IMR-90 (cell line): ENCODE results near the gene LPGAT1. TPM values are rescaled to one million over a fixed set of nuclear protein-coding genes. Genes with fewer than 3 reads are reported as not detected.

Experiments used
- ATAC-seq: fragments of 200-7000 bp; cut with Tn5 transposase; 2 replicates; pipeline ENCODE4 v1.9.1; 2020; ENCODE audit warnings: low read depth, mild to moderate bottlenecking, moderate library complexity
- BruUV-seq: library from RNA; stranded (reverse); fragments of 400-500 nt; replicated peaks from 2 replicates; lab custom pipeline; 2021; lab: Mats Ljungman, UMichigan
- CTCF ChIA-PET: fragments of 300-600 bp; formaldehyde crosslinking; extraction: SDS; loops from one replicate; lab custom pipeline; 2021; ENCODE audit warnings: antibody characterized with exemption; lab: Yijun Ruan, JAX
- POLR2A ChIA-PET: fragments of 300-600 bp; sonication (Branson Sonifier 250); formaldehyde crosslinking; loops from one replicate; lab custom pipeline; 2022; ENCODE audit warnings: antibody characterized with exemption; ENCODE audit not compliant: unreplicated experiment; lab: Charles Lee
- DNase-seq: peaks from one replicate; pipeline ENCODE4 v3.0.0; 2013
- H2AFZ ChIP-seq: replicated peaks from 2 replicates; pipeline ENCODE3; 2013; ENCODE audit warnings: low read length, mild to moderate bottlenecking; ENCODE audit not compliant: poor library complexity
- H2AK5ac ChIP-seq: 2 replicates; pipeline ENCODE4 v1.6.1; 2013; ENCODE audit warnings: low read depth, low read length, inconsistent platforms
- H2AK9ac ChIP-seq: replicated peaks from 2 replicates; pipeline ENCODE3; 2013; ENCODE audit warnings: mild to moderate bottlenecking, low read depth, low read length, moderate library complexity; ENCODE audit not compliant: poor library complexity
- H2BK120ac ChIP-seq: 2 replicates; pipeline ENCODE4 v1.6.1; 2013; ENCODE audit warnings: low read depth, low read length, inconsistent platforms
- H2BK15ac ChIP-seq: 3 replicates; pipeline ENCODE4 v1.6.1; 2013; ENCODE audit warnings: low read depth, low read length, inconsistent platforms
- H2BK20ac ChIP-seq: 2 replicates; pipeline ENCODE4 v1.6.1; 2013; ENCODE audit warnings: low read depth, mild to moderate bottlenecking, inconsistent platforms, low read length, moderate library complexity
- H2BK5ac ChIP-seq: 2 replicates; pipeline ENCODE4 v1.6.1; 2013; ENCODE audit warnings: mild to moderate bottlenecking, low read depth, low read length, inconsistent platforms; ENCODE audit not compliant: poor library complexity, severe bottlenecking
- H3K14ac ChIP-seq: replicated peaks from 2 replicates; pipeline ENCODE4 v1.6.1; 2013; ENCODE audit warnings: low read depth, low read length, inconsistent platforms
- H3K18ac ChIP-seq: 2 replicates; pipeline ENCODE4 v1.6.1; 2013; ENCODE audit warnings: low read depth, low read length, control low read depth
- H3K23ac ChIP-seq: 2 replicates; pipeline ENCODE4 v1.6.1; 2013; ENCODE audit warnings: low read depth, low read length, inconsistent platforms
- H3K27ac ChIP-seq: 2 replicates; pipeline ENCODE4 v1.5.1; 2013; ENCODE audit warnings: mild to moderate bottlenecking, control low read depth, low read length; ENCODE audit not compliant: insufficient read depth
- H3K27me3 ChIP-seq: 2 replicates; pipeline ENCODE4 v1.6.1; 2013; ENCODE audit warnings: low read length; ENCODE audit not compliant: control insufficient read depth, insufficient read depth
- H3K36me3 ChIP-seq: 2 replicates; pipeline ENCODE4 v1.6.1; 2013; ENCODE audit warnings: low read length, mixed read lengths; ENCODE audit not compliant: control insufficient read depth, insufficient read depth
- H3K4ac ChIP-seq: 2 replicates; pipeline ENCODE4 v1.6.1; 2013; ENCODE audit warnings: low read depth, low read length, inconsistent platforms
- H3K4me1 ChIP-seq: 2 replicates; pipeline ENCODE4 v1.6.1; 2013; ENCODE audit warnings: low read length, mixed read lengths; ENCODE audit not compliant: control insufficient read depth, insufficient read depth
- H3K4me2 ChIP-seq: 2 replicates; pipeline ENCODE4 v1.6.1; 2013; ENCODE audit warnings: low read depth, mild to moderate bottlenecking, control low read depth, low read length, moderate library complexity
- H3K4me3 ChIP-seq: 2 replicates; pipeline ENCODE4 v1.5.1; 2013; ENCODE audit warnings: low read depth, mild to moderate bottlenecking, control low read depth, low read length, moderate library complexity; ENCODE audit not compliant: insufficient read depth
- H3K56ac ChIP-seq: 2 replicates; pipeline ENCODE4 v1.6.1; 2013; ENCODE audit warnings: low read length, inconsistent platforms; ENCODE audit not compliant: insufficient read depth; ENCODE audit errors: extremely low read depth
- H3K79me1 ChIP-seq, 2 experiments: 2 replicates each; pipeline ENCODE4 v1.6.1; 2013; ENCODE audit warnings: low read length in 2 of 2, inconsistent platforms in 1 of 2, low read depth in 1 of 2
- H3K9ac ChIP-seq: 2 replicates; pipeline ENCODE4 v1.6.1; 2013; ENCODE audit warnings: low read depth, low read length, control low read depth
- H3K9me1 ChIP-seq: 2 replicates; pipeline ENCODE4 v1.6.1; 2013; ENCODE audit warnings: low read length, inconsistent platforms; ENCODE audit not compliant: insufficient read depth
- H3K9me3 ChIP-seq: 2 replicates; pipeline ENCODE4 v1.6.1; 2013; ENCODE audit warnings: low read length; ENCODE audit not compliant: control insufficient read depth, insufficient read depth
- H4K20me1 ChIP-seq: 2 replicates; pipeline ENCODE4 v1.6.1; 2013; ENCODE audit warnings: low read length, inconsistent platforms; ENCODE audit not compliant: insufficient read depth
- H4K5ac ChIP-seq: 2 replicates; pipeline ENCODE4 v1.6.1; 2013; ENCODE audit warnings: mild to moderate bottlenecking, low read depth, low read length, control low read depth
- H4K8ac ChIP-seq, 2 experiments: 2 replicates each; pipeline ENCODE4 v1.6.1; 2013; ENCODE audit warnings: low read depth in 2 of 2, low read length in 2 of 2, control low read depth in 1 of 2, inconsistent platforms in 1 of 2
- H4K91ac ChIP-seq: 2 replicates; pipeline ENCODE4 v1.6.1; 2013; ENCODE audit warnings: low read depth, low read length, inconsistent platforms; ENCODE audit not compliant: insufficient read depth
- BHLHE40 ChIP-seq: fragments of 150-350 bp; IDR thresholded peaks from 2 replicates; pipeline ENCODE4 v1.6.1; 2016; ENCODE audit warnings: mild to moderate bottlenecking, low read depth, low read length
- NFE2L2 ChIP-seq: fragments of 150-350 bp; IDR thresholded peaks from 2 replicates; pipeline ENCODE4 v1.6.1; 2016; ENCODE audit warnings: low read depth, mild to moderate bottlenecking, low read length
- POLR2A ChIP-seq: IDR thresholded peaks from 2 replicates; pipeline ENCODE4 v1.6.1; 2012; ENCODE audit warnings: mild to moderate bottlenecking, low read depth, low read length
- RFX5 ChIP-seq: IDR thresholded peaks from 2 replicates; pipeline ENCODE4 v1.8.0; 2012; ENCODE audit warnings: low read depth, mild to moderate bottlenecking, low read length, moderate library complexity
- SMC3 ChIP-seq: fragments of 150-350 bp; IDR thresholded peaks from 2 replicates; pipeline ENCODE4 v1.6.1; 2016; ENCODE audit warnings: low read depth, mild to moderate bottlenecking, antibody characterized with exemption, low read length, moderate library complexity
- dilution Hi-C: fragments of 300-500 bp; cut with HindIII; formaldehyde crosslinking; loops from one replicate; pipeline ENCODE4 v1.14.3; 2018; ENCODE audit warnings: low sequenced_read_pairs; ENCODE audit not compliant: unreplicated experiment
- in situ Hi-C: fragments of 300-500 bp; cut with MboI; formaldehyde crosslinking; loops from 3 replicates; pipeline ENCODE4 v1.14.3; 2019; ENCODE audit warnings: low sequenced_read_pairs, inconsistent platforms, mixed read lengths
- intact Hi-C: fragments of 100-400 bp; cut with micrococcal nuclease; formaldehyde crosslinking; loops from 2 replicates; pipeline ENCODE4 v1.10.0; 2022
- polyA plus RNA-seq, 3 experiments: library from polyadenylated mRNA; depleted of rRNA; stranded (reverse); fragments of >200 nt; gene quantifications; 2 replicates each; pipeline ENCODE4 v1.2.3, GENCODE V29; 2012; ENCODE audit warnings: low replicate concordance in 1 of 3
- total RNA-seq: library from RNA; depleted of rRNA; stranded (reverse); fragments of >200 nt; gene quantifications from 2 replicates; pipeline ENCODE4 v1.2.3, GENCODE V29; 2012
- TF ChIP-seq, protein P1 (sequence below): fragments of 150-350 bp; IDR thresholded peaks from 2 replicates; pipeline ENCODE4 v1.6.1; 2017; ENCODE audit warnings: mild to moderate bottlenecking, antibody characterized with exemption, low read length, low read depth
- TF ChIP-seq, protein P2 (sequence below): conservative IDR thresholded peaks from 2 replicates; pipeline ENCODE4 v1.5.1; 2012; ENCODE audit warnings: mild to moderate bottlenecking, low read depth, low read length, improper control_type of control experiment

Gene LPGAT1
- total and polyA plus RNA-seq, 2 of the 4 experiments (the other 2 are of a cell fraction): 6.7 to 13.6 TPM

DNA sequence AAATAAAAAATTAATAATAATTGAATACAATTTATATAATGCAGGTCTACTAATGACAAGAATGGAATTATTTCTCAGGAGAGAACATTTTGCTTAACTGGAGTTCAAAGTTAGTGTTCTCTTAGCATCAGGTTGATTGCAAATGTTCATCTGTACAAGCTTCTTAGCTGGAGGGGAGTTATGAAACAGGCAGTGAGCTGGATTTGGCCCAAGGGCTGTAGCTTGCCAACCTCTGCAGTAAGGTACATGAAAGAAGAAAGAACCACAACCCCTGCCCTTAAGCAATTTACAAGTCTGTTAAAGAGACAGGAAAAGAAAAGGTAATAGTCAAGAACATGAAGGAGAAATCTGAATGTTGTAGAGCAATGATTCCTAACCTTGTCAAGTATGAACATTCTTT lies 17.0 kb downstream of the LPGAT1 start:
- Histone ChIP-seq H3K36me3 (peaks cover 2% of the 10 kb centered on the region; the same call in 1 of the 2 replicates), H2BK5ac (no peak overlapping the region), H3K9me1 (peaks cover 4% of the 10 kb centered on the region; the same call in 1 of the 2 replicates), H4K91ac (no peak overlapping the region), H3K27ac (no peak overlapping the region), H2AFZ (no peak overlapping the region), H4K8ac (no peak overlapping the region), H3K4me1 (no peaks in the 10 kb centered on the region), H3K27me3 (no peaks in the 10 kb centered on the region), H3K9ac (no peak overlapping the region), H3K23ac (no peak overlapping the region), H3K14ac (no peak overlapping the region), H3K4me2 (no peak overlapping the region), H4K20me1 (no peaks in the 10 kb centered on the region), H3K56ac (no peak overlapping the region), H3K9me3 (no peaks in the 10 kb centered on the region), H3K18ac (no peak overlapping the region), H2AK5ac (no peak overlapping the region), H4K5ac (no peak overlapping the region), H3K4ac (no peak overlapping the region), H3K79me1 (peaks cover 12 to 24% of the 10 kb centered on the region in 2 experiments), H3K4me3 (no peak overlapping the region), H2BK20ac (no peak overlapping the region), H2AK9ac (no peak overlapping the region), H2BK15ac (no peak overlapping the region), H2BK120ac (no peak overlapping the region)
- ChIA-PET POLR2A (no interaction called here), CTCF (no interaction called here)
- DNase-seq (peak; percentile 36), ATAC-seq (no peak)
- no TSS peak for BruUV-seq
- TF ChIP-seq POLR2A (no peak), SMC3 (no peak), NFE2L2 (no peak), RFX5 (no peak), BHLHE40 (no peak)
- TF ChIP-seq, protein P1, sequence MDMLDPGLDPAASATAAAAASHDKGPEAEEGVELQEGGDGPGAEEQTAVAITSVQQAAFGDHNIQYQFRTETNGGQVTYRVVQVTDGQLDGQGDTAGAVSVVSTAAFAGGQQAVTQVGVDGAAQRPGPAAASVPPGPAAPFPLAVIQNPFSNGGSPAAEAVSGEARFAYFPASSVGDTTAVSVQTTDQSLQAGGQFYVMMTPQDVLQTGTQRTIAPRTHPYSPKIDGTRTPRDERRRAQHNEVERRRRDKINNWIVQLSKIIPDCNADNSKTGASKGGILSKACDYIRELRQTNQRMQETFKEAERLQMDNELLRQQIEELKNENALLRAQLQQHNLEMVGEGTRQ: no peak
- TF ChIP-seq, protein P2, sequence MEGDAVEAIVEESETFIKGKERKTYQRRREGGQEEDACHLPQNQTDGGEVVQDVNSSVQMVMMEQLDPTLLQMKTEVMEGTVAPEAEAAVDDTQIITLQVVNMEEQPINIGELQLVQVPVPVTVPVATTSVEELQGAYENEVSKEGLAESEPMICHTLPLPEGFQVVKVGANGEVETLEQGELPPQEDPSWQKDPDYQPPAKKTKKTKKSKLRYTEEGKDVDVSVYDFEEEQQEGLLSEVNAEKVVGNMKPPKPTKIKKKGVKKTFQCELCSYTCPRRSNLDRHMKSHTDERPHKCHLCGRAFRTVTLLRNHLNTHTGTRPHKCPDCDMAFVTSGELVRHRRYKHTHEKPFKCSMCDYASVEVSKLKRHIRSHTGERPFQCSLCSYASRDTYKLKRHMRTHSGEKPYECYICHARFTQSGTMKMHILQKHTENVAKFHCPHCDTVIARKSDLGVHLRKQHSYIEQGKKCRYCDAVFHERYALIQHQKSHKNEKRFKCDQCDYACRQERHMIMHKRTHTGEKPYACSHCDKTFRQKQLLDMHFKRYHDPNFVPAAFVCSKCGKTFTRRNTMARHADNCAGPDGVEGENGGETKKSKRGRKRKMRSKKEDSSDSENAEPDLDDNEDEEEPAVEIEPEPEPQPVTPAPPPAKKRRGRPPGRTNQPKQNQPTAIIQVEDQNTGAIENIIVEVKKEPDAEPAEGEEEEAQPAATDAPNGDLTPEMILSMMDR: no peak
- in situ Hi-C loops (no loop called here), dilution Hi-C loops (no loop called here), intact Hi-C loops (no loop called here)
